Neural progenitor cell (in vitro differentiated cells): ENCODE data around the gene BCKDHB.

Source experiments
- CTCF ChIP-seq: fragments of 200-600 bp; sonication (generic); IDR thresholded peaks from 2 replicates; pipeline ENCODE4 v1.5.1; 2017; ENCODE audit warnings: antibody characterized with exemption, mild to moderate bottlenecking
- EZH2phosphoT487 ChIP-seq: fragments of 200-600 bp; sonication (generic); IDR thresholded peaks from 2 replicates; pipeline ENCODE4 v1.6.1; 2017; ENCODE audit warnings: antibody characterized with exemption

DNA sequence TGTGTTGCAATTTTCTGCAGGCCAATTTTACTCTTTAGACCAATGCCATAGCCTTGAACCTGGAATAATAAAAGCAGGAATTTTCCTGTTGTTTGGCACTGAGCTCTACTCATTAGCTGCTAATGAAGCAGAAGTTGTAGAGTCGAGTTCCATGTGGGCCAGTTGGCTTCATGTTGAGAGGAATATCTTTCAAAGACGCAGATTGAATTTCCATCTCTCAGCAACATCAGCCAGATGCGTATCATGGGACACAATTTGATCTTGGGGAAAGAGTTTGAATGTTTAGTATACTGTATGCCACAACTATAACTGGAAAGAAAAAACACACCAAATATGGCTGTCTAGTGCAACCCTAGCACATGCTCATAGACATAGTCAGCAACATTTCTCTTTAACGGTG, 259.6 kb downstream of the BCKDHB start:
- TF ChIP-seq CTCF (no peak), EZH2phosphoT487 (no peak)
